IgD-negative memory B cell (primary cell): ENCODE data around the gene PTPRH. TPM values are rescaled to one million over a fixed set of nuclear protein-coding genes. Genes with fewer than 3 reads are reported as not detected.
"Not testable (repeated sequence)": the region's sequence is repeated elsewhere in the genome, so short reads cannot be mapped to it uniquely, and the experiment has no call there.

Source experiments
- H3K27ac Mint-ChIP-seq, 3 donors: one replicate each; pipeline ENCODE4 v1.8.0; 2020 to 2022; ENCODE audit warnings: mild to moderate bottlenecking in 3 of 3, mixed read lengths in 3 of 3, moderate library complexity in 1 of 3
- H3K27me3 Mint-ChIP-seq: one replicate; pipeline ENCODE4 v1.8.0; 2021; ENCODE audit warnings: mixed read lengths
- H3K36me3 Mint-ChIP-seq: one replicate; pipeline ENCODE4 v1.8.0; 2020; ENCODE audit warnings: mild to moderate bottlenecking, mixed read lengths
- H3K4me1 Mint-ChIP-seq, 3 donors: one replicate each; pipeline ENCODE4 v1.8.0; 2020 to 2022; ENCODE audit warnings: mixed read lengths in 3 of 3, mild to moderate bottlenecking in 1 of 3
- H3K4me3 Mint-ChIP-seq, 4 donors: one replicate each; pipeline ENCODE4 v1.8.0; 2020 to 2022; ENCODE audit warnings: mild to moderate bottlenecking in 4 of 4, mixed read lengths in 4 of 4, moderate library complexity in 3 of 4
- H3K9me3 Mint-ChIP-seq, 3 donors: one replicate each; pipeline ENCODE4 v1.8.0; 2020 to 2021; ENCODE audit warnings: mixed read lengths in 3 of 3, mild to moderate bottlenecking in 1 of 3
- polyA plus RNA-seq: library from polyadenylated mRNA; unstranded; fragments of 300-500 nt; fragmentation: Illumina TruSeq; gene quantifications from one replicate; pipeline ENCODE4 v1.2.3, GENCODE V29; 2021

PTPRH gene
- polyA plus RNA-seq, 1 donor from 2014 or later, result not detected

DNA sequence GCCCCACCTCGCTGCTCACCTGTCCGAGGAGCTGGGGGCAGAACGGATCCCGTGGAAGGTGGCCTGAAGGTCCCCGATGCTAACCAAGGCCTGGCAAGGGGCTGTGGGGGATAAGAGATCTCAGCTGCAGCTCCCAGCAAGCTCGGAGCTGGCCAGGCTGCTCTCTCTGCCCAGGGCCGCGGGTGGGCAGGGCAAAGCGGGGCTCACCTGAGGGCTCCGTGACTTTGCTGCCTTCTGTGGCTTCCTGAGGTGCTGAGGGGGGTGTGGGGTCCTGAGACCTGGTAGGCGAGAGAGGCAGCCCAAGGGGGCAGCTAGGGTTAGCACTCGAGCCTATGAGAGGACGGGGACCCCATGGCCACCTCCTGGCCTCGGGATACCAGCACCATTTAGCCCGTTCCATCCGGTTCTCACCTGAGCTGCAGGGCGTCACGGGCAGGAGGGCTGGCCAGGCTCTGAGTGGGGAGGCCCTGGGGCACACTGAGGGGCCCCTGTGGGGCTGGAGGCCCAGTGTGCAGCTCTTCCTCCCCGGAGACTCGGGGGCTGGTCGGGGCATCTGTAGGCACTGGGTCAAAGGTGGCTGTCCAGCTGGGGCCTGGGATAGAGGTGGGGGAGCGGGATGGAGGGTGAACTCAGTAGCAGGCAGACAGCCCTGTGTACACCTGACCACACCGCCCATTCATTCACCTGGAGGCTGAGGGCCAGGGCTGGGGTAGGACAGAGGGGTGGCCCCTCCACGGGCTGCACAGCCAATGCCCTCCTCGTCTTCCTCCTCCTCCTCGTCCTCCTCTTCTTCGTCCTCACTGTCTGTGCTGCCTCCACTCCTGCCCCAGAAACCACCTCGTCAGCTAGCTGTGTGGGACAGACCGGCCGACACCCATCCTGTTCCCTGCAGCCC lies 22.3 kb upstream of the PTPRH start:
- Mint-ChIP-seq H3K36me3 (peaks cover 12% of the 10 kb centered on the region), H3K27ac (no peak overlapping the region), H3K27me3 (no peaks in the 10 kb centered on the region), H3K4me3 (no peak overlapping the region), H3K9me3 (no peaks in the 10 kb centered on the region), H3K4me1 (peaks cover 0 to 5% (median 1%) of the 10 kb centered on the region in 3 donors)

DNA sequence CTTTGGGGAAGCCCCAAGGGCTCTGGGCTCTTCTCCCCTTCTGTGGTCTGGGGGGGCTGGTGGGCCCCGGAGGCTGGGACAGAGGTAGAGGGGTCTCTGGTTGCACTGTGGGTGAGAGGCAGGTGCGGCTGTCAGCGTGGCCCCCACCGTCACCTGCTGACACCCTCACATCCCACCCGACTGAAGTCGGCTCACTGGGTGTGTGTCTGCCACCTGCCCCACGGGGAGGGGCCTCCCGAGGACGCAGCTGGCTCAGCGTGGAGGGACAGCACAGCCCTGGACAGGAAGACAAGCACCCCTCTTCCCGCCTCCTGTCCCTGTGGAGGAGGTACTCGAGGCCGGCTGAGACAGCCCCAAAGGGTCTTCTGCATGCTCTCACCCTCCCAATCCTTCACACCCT lies 21.5 kb upstream of the PTPRH start:
- H3K4me3 Mint-ChIP-seq, result no peak overlapping the region
- no peaks in the 10 kb centered on the region for H3K27me3 Mint-ChIP-seq
- H3K4me1 Mint-ChIP-seq, result peaks cover 0 to 5% (median 1%) of the 10 kb centered on the region in 3 donors
- peaks cover 10% of the 10 kb centered on the region for H3K36me3 Mint-ChIP-seq
- no peak overlapping the region for H3K27ac Mint-ChIP-seq
- no peaks in the 10 kb centered on the region for H3K9me3 Mint-ChIP-seq

DNA sequence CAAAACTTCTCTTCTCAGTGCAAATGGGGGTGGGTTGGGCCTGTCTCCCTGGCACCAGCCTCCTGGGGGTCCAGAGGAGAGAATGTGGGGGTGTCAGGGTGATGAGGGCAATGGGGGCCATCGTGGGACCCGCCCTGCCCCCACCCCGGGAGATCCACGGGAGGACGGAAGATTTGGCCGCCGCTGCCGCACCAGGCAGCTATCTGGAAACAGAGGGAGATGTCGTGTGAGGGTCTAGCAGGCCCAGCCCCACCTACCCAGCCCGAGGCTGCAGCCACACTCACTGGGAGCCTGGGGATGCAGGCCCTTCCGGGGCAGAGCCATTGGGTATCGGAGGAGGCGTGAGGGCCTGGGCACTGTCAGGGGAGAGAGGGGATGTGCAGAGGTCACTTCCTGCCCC lies 21.0 kb upstream of the PTPRH start:
- no peaks in the 10 kb centered on the region for H3K9me3 Mint-ChIP-seq
- no peak overlapping the region for H3K4me3 Mint-ChIP-seq
- H3K4me1 Mint-ChIP-seq, result peaks cover 0 to 7% (median 1%) of the 10 kb centered on the region in 3 donors
- H3K27me3 Mint-ChIP-seq, result no peaks in the 10 kb centered on the region
- peaks cover 10% of the 10 kb centered on the region for H3K36me3 Mint-ChIP-seq
- no peak overlapping the region for H3K27ac Mint-ChIP-seq

DNA sequence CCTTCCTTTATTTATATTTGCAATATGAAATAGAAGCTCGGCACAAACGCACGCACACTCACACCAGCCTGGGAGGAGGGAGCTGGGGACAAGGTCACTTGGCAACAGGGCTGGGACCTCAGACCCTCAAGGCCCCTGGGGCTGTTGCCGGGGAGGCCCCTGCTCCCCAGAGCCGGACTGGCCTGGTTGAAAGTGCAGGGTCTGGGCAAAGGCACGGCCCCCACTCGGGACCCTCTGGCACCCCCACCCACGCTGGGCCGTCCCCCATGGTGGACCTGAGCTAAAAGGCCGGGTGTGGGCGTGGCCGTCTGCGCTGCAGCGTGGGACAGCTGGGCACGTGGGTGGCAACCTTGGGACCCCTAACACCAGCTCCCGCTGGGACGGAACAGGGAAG lies 20.5 kb upstream of the PTPRH start:
- no peak overlapping the region for H3K27ac Mint-ChIP-seq
- H3K4me3 Mint-ChIP-seq, result no peak overlapping the region
- H3K36me3 Mint-ChIP-seq, result peaks cover 10% of the 10 kb centered on the region

DNA sequence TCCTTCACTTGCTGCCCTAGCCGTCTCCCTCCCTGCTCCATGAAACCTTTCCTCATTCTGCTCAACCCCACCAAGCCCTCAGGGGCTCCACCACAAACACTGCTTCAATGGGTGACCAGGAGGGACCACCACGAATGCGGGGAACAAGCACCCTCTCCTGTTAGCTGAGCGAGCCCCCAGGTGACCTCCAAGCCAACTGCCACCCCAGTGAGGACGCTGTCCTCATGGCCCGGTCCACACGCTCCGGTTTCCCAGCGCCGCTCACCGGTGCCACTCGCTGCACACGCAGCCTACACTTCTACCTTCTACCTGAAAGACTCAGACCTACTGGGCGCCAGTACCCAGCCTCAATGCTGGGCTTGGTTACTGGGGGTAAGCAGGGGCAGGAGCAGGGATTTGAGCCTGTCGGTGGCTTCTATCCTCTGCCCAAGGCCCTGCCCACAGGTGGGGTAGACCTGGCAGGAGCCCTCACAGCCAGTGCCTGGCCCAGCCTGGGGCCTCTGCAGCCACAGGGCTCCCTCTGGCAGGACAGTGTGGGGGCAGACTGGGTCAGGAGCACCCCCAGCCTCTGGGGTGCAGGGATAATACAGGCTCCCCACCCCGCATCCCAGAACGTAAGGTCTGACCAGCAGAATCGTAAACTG lies 20.0 kb upstream of the PTPRH start:
- H3K4me1 Mint-ChIP-seq, result peaks cover 0 to 5% (median 0%) of the 10 kb centered on the region in 3 donors
- no peaks in the 10 kb centered on the region for H3K27me3 Mint-ChIP-seq
- H3K9me3 Mint-ChIP-seq, result no peaks in the 10 kb centered on the region
- peak overlapping the region in 1 of 3 donors; percentile 67 for H3K27ac Mint-ChIP-seq
- no peak overlapping the region for H3K4me3 Mint-ChIP-seq
- H3K36me3 Mint-ChIP-seq, result peaks cover 5% of the 10 kb centered on the region

More for the DNA sequence above, 20.5 kb upstream of the PTPRH start:
- Mint-ChIP-seq H3K27me3 (no peaks in the 10 kb centered on the region), H3K9me3 (no peaks in the 10 kb centered on the region), H3K4me1 (peaks cover 0 to 5% (median 0%) of the 10 kb centered on the region in 3 donors)

DNA sequence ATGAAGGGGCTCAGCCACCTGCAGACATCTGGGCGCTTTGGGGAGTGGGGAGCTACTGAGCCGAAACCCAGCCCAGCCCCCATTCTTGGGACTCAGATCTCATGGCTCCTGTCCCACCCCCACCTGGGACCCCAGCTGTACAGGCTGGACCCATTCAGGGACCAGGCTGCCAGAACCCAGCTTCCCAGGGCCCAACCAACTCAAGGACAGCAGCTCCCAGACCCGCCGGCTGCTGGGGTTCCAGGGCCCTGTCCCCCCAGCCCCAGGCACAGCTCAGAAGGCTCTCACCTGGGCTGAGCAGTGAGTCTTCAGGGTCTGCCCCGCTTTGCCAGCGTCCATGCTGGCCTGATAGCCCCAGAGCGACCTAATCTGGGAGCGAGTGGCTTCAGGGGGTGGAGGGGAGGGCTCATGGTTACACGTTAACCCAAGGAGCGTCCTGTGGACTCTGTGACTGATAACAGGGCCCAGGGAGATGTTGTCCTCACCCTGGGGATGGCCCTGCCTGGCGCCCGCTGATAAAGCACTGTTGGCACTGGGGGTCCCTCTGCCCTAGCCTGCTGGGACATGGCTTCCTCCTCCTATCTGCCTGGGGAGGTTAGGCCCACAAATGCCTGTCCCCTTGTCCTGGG lies 19.2 kb upstream of the PTPRH start, which contains the start of gene TMEM86B:
Gene TMEM86B (minus strand): TSS at position 361 of the 629 bp plus-strand sequence. CDS start 22 bp downstream, at position 339.
- Mint-ChIP-seq H3K36me3 (peaks cover 4% of the 10 kb centered on the region), H3K9me3 (no peaks in the 10 kb centered on the region), H3K27me3 (no peaks in the 10 kb centered on the region), H3K27ac (peak within 1 kb of the TSS in 2 of 3 donors; percentile 42 to 67), H3K4me3 (peak within 1 kb of the TSS in 1 of 4 donors; percentile 54), H3K4me1 (peaks cover 0 to 5% (median 0%) of the 10 kb centered on the region in 3 donors)

DNA sequence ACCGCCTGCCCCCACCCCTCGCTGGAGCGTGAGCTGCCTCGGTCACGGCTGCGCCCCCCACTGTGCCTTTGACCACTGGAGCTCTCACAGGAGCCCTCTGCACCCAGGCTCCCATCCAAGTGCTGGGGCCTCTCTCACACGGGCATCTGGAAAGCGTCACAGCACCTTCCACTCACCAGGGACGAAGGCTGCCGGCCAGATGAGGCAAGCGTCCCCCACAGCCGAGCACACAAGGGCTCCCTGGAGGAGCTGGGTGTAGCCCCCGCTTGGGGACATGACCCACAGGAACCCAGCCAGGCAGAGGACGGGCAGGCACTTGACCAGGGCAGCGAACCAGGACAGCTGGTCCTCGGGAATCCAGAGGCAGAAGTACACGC lies 18.7 kb upstream of the PTPRH start:
- Mint-ChIP-seq H3K36me3 (peaks cover 4% of the 10 kb centered on the region), H3K9me3 (no peaks in the 10 kb centered on the region), H3K4me1 (peaks cover 0 to 5% (median 0%) of the 10 kb centered on the region in 3 donors), H3K27ac (peak overlapping the region in 1 of 3 donors; percentile 42), H3K4me3 (peak overlapping the region in 1 of 4 donors; percentile 54), H3K27me3 (no peaks in the 10 kb centered on the region)

DNA sequence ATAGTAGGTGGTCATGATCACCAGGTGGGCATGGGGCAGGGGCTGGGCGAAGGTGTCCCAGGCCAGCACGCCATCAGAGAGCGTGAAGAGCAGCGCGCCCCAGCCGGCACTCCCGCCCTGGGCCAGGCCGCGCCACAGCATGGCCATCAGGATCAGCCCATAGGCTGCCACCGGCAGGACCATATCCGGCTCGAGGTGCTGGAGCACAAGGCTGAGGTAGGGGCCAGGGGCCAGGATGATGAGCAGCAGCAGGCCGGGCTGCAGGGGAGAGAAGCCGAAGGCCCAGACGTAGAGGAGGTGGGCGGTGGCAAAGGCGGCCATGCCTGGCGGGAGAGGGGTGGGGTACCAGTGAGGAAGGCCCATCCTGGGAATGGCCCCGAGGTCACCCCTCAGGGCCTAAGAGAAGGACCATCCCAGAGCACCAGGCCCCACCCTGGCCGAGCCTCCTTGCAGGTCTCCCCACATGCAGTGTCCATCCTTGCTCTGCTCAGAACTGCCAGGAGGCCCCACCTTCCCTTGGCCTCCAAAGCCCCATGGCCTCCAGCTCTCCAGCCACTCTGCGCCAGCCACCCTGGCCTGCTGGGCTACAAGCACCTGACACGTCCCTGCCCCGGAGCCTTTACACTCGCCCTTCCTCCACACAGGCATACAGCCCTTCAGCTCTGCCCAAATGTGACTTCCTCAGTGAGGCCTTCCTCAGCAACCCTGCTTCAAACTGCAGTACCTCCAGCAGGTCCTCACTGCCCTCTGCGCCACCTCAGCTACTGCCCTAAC lies 18.1 kb upstream of the PTPRH start:
- Mint-ChIP-seq H3K4me1 (peaks cover 0 to 5% (median 0%) of the 10 kb centered on the region in 3 donors), H3K27me3 (no peaks in the 10 kb centered on the region), H3K36me3 (peaks cover 2% of the 10 kb centered on the region), H3K9me3 (no peaks in the 10 kb centered on the region), H3K4me3 (no peak overlapping the region), H3K27ac (peak overlapping the region in 1 of 3 donors; percentile 42)

DNA sequence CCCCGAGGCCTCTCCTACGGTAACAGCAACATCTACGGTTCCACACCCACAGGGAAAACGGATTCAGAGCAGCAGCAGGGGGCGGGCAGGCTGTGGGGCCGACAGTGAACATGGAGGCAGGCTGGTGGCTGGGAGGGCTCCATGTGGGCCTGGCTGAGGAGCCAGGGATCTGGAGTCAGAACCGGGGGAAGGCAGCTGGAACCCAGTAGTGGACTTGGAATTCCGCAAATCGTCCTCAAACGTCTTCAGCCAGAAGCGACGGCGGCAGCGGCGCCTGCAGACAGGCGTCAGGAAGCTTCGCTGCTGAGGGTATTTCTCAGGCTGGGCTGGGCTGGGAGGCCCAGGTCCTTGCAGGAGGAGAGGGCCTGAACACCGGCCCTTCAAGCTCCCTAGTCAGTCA lies 17.5 kb upstream of the PTPRH start:
- Mint-ChIP-seq H3K4me3 (no peak overlapping the region), H3K27ac (no peak overlapping the region), H3K36me3 (peaks cover 2% of the 10 kb centered on the region), H3K27me3 (no peaks in the 10 kb centered on the region), H3K4me1 (peaks cover 0 to 5% (median 0%) of the 10 kb centered on the region in 3 donors), H3K9me3 (no peaks in the 10 kb centered on the region)

DNA sequence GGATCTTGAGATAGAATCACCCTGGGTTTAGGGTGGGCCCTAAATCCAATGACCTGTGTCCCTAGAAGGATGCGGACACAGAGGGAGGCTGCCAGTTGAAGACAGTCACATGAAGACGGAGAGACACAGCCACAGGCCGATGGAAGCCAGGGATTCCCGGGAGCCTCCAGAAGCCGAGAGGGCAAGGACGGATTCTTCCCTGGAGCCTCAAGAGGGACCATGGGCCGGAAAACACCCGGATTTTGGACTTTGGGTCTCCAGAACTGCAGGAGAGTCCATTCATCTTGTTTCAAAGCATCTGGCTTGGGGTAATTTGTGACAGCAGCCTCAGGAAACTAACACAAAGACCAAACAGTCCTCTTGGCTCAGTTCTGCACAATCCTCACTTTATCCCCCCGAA lies 17.0 kb upstream of the PTPRH start:
- H3K4me3 Mint-ChIP-seq, result peak overlapping the region in 1 of 4 donors; percentile 75
- peaks cover 0 to 5% (median 0%) of the 10 kb centered on the region in 3 donors for H3K4me1 Mint-ChIP-seq
- peaks cover 4% of the 10 kb centered on the region for H3K36me3 Mint-ChIP-seq
- no peaks in the 10 kb centered on the region for H3K9me3 Mint-ChIP-seq
- H3K27me3 Mint-ChIP-seq, result no peaks in the 10 kb centered on the region
- no peak overlapping the region for H3K27ac Mint-ChIP-seq

DNA sequence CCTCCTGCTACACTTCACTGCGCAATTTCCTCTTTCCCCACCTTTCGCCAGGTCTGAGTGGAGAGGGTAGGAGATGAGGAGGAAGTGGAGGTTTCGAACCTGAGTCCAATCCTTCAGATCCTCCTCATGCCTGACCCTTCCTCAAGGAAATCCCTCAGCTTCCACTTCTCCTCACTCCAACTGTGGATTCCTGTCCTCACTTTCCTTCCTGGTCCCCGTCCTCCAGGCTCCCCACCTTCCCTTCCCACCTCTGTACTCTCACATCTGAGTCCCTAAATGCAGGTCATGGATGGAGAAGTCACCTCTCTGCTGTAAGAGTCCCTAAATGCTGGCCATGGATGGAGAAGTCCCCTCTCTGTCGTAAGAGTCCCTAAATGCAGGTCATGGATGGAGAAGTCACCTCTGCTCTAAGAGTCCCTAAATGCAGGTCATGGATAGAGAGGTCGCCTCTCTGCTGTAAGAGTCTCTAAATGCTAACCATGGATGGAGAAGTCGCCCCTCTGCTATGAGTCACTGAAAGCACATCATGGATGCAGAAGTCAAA lies 16.2 kb upstream of the PTPRH start:
- Mint-ChIP-seq H3K27me3 (no peaks in the 10 kb centered on the region), H3K27ac (peak overlapping the region in 1 of 3 donors; percentile 57), H3K9me3 (peaks cover 0 to 6% (median under 1%) of the 10 kb centered on the region in 3 donors), H3K36me3 (peaks cover 4% of the 10 kb centered on the region), H3K4me1 (peaks cover 0 to 5% (median 0%) of the 10 kb centered on the region in 3 donors), H3K4me3 (no peak overlapping the region)

DNA sequence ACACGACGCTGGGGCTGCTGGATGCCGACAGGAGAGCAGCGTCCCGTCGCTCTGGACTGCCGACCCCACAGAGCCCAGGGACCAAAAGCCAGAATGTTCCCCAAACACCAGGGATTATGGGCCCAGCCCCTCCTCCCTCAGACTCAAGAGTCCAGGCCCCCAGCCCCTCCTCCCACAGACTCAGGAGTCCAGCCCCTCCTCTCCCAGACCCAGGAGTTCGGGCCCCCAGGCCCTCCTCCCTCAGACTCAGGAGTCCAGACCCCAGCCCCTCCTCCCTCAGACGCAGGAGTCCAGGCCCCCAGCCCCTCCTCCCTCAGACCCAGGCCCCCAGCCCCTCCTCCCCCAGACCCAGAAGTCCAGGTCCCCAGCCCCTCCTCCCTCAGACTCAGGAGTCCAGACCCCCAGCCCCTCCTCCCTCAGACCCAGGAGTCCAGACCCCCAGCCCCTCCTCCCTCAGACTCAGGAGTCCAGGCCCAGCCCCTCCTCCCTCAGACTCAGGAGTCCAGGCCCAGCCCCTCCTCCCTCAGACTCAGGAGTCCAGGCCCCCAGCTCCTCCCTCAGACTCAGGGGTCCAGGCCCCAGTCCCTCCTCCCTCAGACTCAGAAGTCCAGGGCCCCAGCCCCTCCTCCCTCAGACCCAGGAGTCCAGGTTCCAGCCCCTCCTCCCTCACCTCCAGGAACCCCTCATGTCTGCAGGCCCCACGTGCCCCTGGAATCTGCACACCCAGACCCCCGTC lies 15.5 kb upstream of the PTPRH start:
- not testable (repeated sequence) for H3K4me1 Mint-ChIP-seq, H3K36me3 Mint-ChIP-seq, H3K4me3 Mint-ChIP-seq, H3K9me3 Mint-ChIP-seq, H3K27me3 Mint-ChIP-seq
- peak overlapping the region in 1 of 3 donors; percentile 43 for H3K27ac Mint-ChIP-seq

DNA sequence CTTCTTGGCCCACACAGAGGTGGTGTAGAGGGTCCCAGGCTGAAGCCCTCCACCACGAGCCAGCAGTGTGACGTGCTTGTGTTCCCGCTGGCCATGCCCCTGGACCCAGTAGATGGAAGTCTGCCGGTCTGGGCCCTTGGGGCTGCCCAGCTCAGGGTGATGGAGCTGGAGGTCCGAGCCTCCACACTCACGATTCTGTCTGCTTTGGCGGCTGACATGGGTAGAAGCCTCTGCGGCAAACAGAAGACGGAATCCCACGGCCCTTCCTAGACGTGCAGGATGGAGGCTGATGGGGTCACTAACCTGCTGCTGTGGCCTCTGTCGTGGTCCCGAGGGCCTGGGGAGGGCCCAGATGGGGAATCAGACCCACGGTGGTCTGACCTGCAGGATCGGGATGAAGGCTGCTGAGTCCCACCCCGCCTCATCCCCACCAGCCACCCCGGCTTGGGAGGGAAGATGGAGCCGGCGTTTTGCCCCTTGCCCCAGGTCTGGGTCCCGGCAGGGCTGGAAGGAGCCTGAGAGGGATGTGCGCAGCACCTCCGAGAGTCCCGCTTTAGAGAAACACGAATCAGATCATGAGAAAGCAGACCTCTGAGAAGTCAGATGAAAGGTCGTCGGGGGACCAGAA lies 14.9 kb upstream of the PTPRH start:
- peaks cover 4% of the 10 kb centered on the region for H3K36me3 Mint-ChIP-seq
- H3K27ac Mint-ChIP-seq, result peak overlapping the region in 1 of 3 donors; percentile 43
- H3K27me3 Mint-ChIP-seq, result no peaks in the 10 kb centered on the region
- H3K4me1 Mint-ChIP-seq, result peaks cover 0 to 5% (median 0%) of the 10 kb centered on the region in 3 donors
- H3K9me3 Mint-ChIP-seq, result peaks cover 0 to 9% (median 4%) of the 10 kb centered on the region in 3 donors
- H3K4me3 Mint-ChIP-seq, result no peak overlapping the region
